Heart left ventricle (tissue), 13 donors: ENCODE measurements around the gene HHIPL2.

Experiments used
- CTCF ChIP-seq, 12 donors: fragments of 200-600 bp; sonication (generic) in 4 of 12; IDR thresholded peaks; one replicate each; pipeline versions ENCODE4 v1.5.0 to v1.8.0; 2018 to 2022; ENCODE audit warnings: antibody characterized with exemption in 12 of 12, mild to moderate bottlenecking in 5 of 12
- POLR2A ChIP-seq, 2 donors: fragments of 450-650 bp; IDR thresholded peaks; one replicate each; pipeline ENCODE4 v1.6.1; 2017; ENCODE audit warnings: antibody characterized with exemption in 2 of 2, mild to moderate bottlenecking in 2 of 2, moderate library complexity in 2 of 2
- donor health status: ischemic (EF 13 %, LVEDD 7.1; RV severe dilation, severe dysfunction).
- donor health status: DM: no; HTN: yes; CAD: no.
- donor health status: DM: no; HTN: no; CAD: no.
- donor health status: ischemic (EF 25% LVEDD 6.9; RV normal size, moderate dysfunction).
- donor health status: ischemic (EF 25% LVEDD 5.7; RV mildly dilated, moderate dysfunction).
- donor health status: ischemic (EF 35%, LVEDD 5.7; RV mildly dilated, moderate dysfunction).
- donor health status: nonischemic (EF 11% LVEDD 7.7; RV severe dilation, severe dysfunction).
- donor health status: DM: yes; HTN: yes; CAD: no.
- donor health status: PGD.
- donor health status: ischemic (EF 29% LVEDD 5.4; RV normal size, mild dysfunction).
- donor health status: nonischemic (EF 23%, LVEDD 6.1; RV moderate dilation, normal function).

- TF ChIP-seq POLR2A (IDR thresholded peaks at IDR 0.05) (no peak), CTCF (IDR thresholded peaks at IDR 0.05) (no peak)
These were observed 17.1 kb downstream of the HHIPL2 start for GRCh38 chr1:222530852-222531251.
